B cell (primary cell): Measurements from ENCODE around the gene YY1. TPM values are rescaled to one million over a fixed set of nuclear protein-coding genes. Genes with fewer than 3 reads are reported as not detected.

Source experiments
- ATAC-seq: fragments of 200-7000 bp; cut with Tn5 transposase; one replicate; pipeline ENCODE4 v1.10.0; 2021; ENCODE audit warnings: low read depth, mild to moderate bottlenecking, moderate number of reproducible peaks, moderate library complexity
- CTCF ChIA-PET: fragments of 350-600 bp; sonication (Branson Sonifier 250); formaldehyde crosslinking; loops from one replicate; lab custom pipeline; 2021; ENCODE audit warnings: antibody characterized with exemption, inconsistent platforms; lab: Charles Lee
- POLR2A ChIA-PET: fragments of 350-600 bp; sonication (Branson Sonifier 250); formaldehyde crosslinking; loops from one replicate; lab custom pipeline; 2021; ENCODE audit warnings: antibody characterized with exemption; lab: Charles Lee
- DNase-seq: peaks from one replicate; pipeline ENCODE4 v3.0.0; 2013
- H2AFZ ChIP-seq: 2 replicates; pipeline ENCODE4 v1.6.1; 2012; ENCODE audit warnings: mild to moderate bottlenecking, low read depth, low read length; ENCODE audit not compliant: insufficient read depth, poor library complexity, severe bottlenecking
- H3K27ac ChIP-seq, 2 donors: 1 replicate in 1 of 2; 2 replicates in 1 of 2; pipeline ENCODE4 v1.5.1; 2012 to 2013; ENCODE audit warnings: low read length in 2 of 2, mild to moderate bottlenecking in 2 of 2, moderate library complexity in 1 of 2
- H3K27me3 ChIP-seq, 4 experiments: fragments of 200-600 bp in 1 of 4; sonication (generic) in 1 of 4; replicated peaks in 1 of 4; 1 replicate in 2 of 4; 2 replicates in 2 of 4; pipeline versions ENCODE4 v1.6.1 to v1.7.0; 2013 to 2016; ENCODE audit warnings: low read length in 3 of 4, mild to moderate bottlenecking in 2 of 4, mixed read lengths in 1 of 4, moderate library complexity in 1 of 4; ENCODE audit not compliant: insufficient read depth in 4 of 4, control insufficient read depth in 3 of 4; ENCODE audit errors: control extremely low read depth in 1 of 4
- H3K36me3 ChIP-seq, 2 experiments: replicated peaks in 1 of 2; 1 replicate in 1 of 2; 2 replicates in 1 of 2; pipeline versions ENCODE4 v1.6.1 to v1.7.1; 2013; ENCODE audit warnings: low read length in 1 of 2; ENCODE audit not compliant: insufficient read depth in 2 of 2, control insufficient read depth in 1 of 2; ENCODE audit errors: control extremely low read depth in 1 of 2, extremely low read depth in 1 of 2
- H3K4me1 ChIP-seq, 2 donors: fragments of 200-600 bp in 1 of 2; sonication (generic) in 1 of 2; 1 replicate in 1 of 2; 2 replicates in 1 of 2; pipeline versions ENCODE4 v1.5.1 to v1.6.1; 2013 to 2017; ENCODE audit warnings: low read length in 2 of 2; ENCODE audit not compliant: control insufficient read depth in 2 of 2, insufficient read depth in 2 of 2
- H3K4me2 ChIP-seq: replicated peaks from 2 replicates; pipeline ENCODE3; 2012; ENCODE audit warnings: mild to moderate bottlenecking, low read depth, low read length; ENCODE audit not compliant: poor library complexity, severe bottlenecking
- H3K4me3 ChIP-seq, 5 experiments: fragments of 200-600 bp in 1 of 5; sonication (generic) in 1 of 5; 1 replicate in 3 of 5; 2 replicates in 2 of 5; pipeline versions ENCODE4 v1.5.1 to v1.7.0; 2011 to 2016; ENCODE audit warnings: low read length in 4 of 5, mild to moderate bottlenecking in 4 of 5, low read depth in 2 of 5, control low read depth in 1 of 5, moderate library complexity in 1 of 5; ENCODE audit not compliant: insufficient read depth in 1 of 5; ENCODE audit errors: control extremely low read depth in 1 of 5, extremely low read depth in 1 of 5
- H3K79me2 ChIP-seq: fragments of 200-600 bp; sonication (generic); one replicate; pipeline ENCODE4 v1.6.0; 2016; ENCODE audit warnings: low read length; ENCODE audit not compliant: control insufficient read depth, insufficient read depth
- H3K9ac ChIP-seq: fragments of 200-600 bp; sonication (generic); 2 replicates; pipeline ENCODE4 v1.6.1; 2017; ENCODE audit warnings: mild to moderate bottlenecking, low read length, moderate library complexity
- H3K9me3 ChIP-seq, 3 donors: one replicate each; pipeline versions ENCODE4 v1.6.1 to v1.7.1; 2013; ENCODE audit warnings: low read length in 2 of 3; ENCODE audit not compliant: control insufficient read depth in 2 of 3, insufficient read depth in 1 of 3; ENCODE audit errors: control extremely low read depth in 1 of 3
- H4K20me1 ChIP-seq: 2 replicates; pipeline ENCODE4 v1.6.0; 2012; ENCODE audit warnings: mild to moderate bottlenecking, low read length; ENCODE audit not compliant: insufficient read depth, control insufficient read depth, poor library complexity, severe bottlenecking
- H3K27ac Mint-ChIP-seq: one replicate; pipeline ENCODE4 v1.8.0; 2021; ENCODE audit warnings: mixed read lengths
- H3K27me3 Mint-ChIP-seq: one replicate; pipeline ENCODE4 v1.8.0; 2021; ENCODE audit warnings: mixed read lengths
- H3K4me1 Mint-ChIP-seq: one replicate; pipeline ENCODE4 v1.8.0; 2021; ENCODE audit warnings: mixed read lengths
- H3K4me3 Mint-ChIP-seq: one replicate; pipeline ENCODE4 v1.8.0; 2021; ENCODE audit warnings: mixed read lengths
- H3K9me3 Mint-ChIP-seq: one replicate; pipeline ENCODE4 v1.8.0; 2022; ENCODE audit warnings: mixed read lengths; ENCODE audit not compliant: insufficient read depth
- CTCF ChIP-seq: fragments of 200-600 bp; IDR thresholded peaks from one replicate; pipeline ENCODE4 v1.8.0; 2022; ENCODE audit warnings: antibody characterized with exemption, mild to moderate bottlenecking
- EZH2 ChIP-seq: IDR thresholded peaks from 2 replicates; pipeline ENCODE4 v1.6.1; 2012; ENCODE audit warnings: borderline replicate concordance, low read depth, mild to moderate bottlenecking, moderate library complexity, low read length; ENCODE audit not compliant: insufficient read depth, poor library complexity, severe bottlenecking
- WGBS: methylation state at CpG from one replicate; pipeline ENCODE4 v1.1.5; 2013; ENCODE audit warnings: missing lambda C conversion rate; ENCODE audit not compliant: insufficient coverage; 5-methylcytosine and 5-hydroxymethylcytosine counted together
- intact Hi-C: fragments of 100-400 bp; cut with micrococcal nuclease; formaldehyde crosslinking; loops from one replicate; pipeline ENCODE4 v1.10.0; 2022
- polyA plus RNA-seq: library from polyadenylated mRNA; depleted of rRNA; stranded (reverse); fragments of >200 nt; gene quantifications from 2 replicates; pipeline ENCODE4 v1.2.3, GENCODE V29; 2012
- total RNA-seq, 2 donors: library from RNA; stranded (reverse); fragments of 120-200 nt in 1 of 2; gene quantifications; 1 replicate in 1 of 2; 2 replicates in 1 of 2; pipeline versions ENCODE4 v1.2.3 to v1.2.4, GENCODE V29; 2013 to 2022

The YY1 gene
- total and polyA plus RNA-seq, 2 donors (not counting 1 experiment from before 2014, with no cell fraction given): 24.0 to 91.4 TPM

DNA sequence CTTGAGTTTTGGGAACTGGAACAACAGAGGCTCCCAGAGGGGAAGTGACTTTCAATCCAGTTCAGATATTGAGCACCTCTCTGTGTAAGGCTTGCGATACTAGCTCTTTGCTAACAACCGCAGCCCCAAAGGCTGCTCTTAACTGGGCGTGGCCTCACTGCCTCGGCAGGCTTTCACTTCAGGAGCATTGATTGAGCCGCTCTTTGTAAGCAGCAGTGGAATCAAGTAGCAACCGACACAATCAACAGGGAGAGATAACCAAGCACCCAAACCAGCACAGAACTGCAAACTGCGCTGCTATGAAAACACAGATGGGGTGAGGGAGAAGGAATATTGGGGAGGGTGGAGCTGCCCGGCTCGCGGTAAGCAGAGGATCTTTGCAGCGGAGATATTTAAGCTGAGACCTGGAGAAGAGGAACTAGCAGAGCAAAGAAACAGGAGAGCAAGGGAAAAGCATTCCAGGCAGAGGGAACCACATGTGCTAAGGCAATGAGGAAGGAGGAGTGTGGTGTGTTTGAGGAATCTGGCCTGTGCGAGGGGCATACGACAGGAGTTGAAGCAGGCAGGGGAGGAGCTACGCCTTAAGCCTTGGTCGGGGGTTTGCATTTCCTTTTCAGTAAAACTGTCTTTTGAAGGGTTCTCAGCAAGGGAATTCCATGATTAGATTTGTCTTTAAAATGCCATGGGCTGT lies 17.3 kb upstream of the YY1 start:
- Mint-ChIP-seq H3K27ac (no peak overlapping the region), H3K9me3 (no peaks in the 10 kb centered on the region), H3K27me3 (no peaks in the 10 kb centered on the region), H3K4me3 (no peak overlapping the region), H3K4me1 (peaks cover 19% of the 10 kb centered on the region)
- peak overlapping the region; percentile 89 for H3K4me2 ChIP-seq
- peaks cover 37% of the 10 kb centered on the region for H3K79me2 ChIP-seq
- peak overlapping the region; percentile 91 for H2AFZ ChIP-seq
- DNase-seq (peak; percentile 73), ATAC-seq (peak; percentile 98)
- H3K4me3 ChIP-seq: peak overlapping the region; percentile 64 to 92 (median 78)
- TF ChIP-seq EZH2 (no peak), CTCF (no peak)
- CTCF ChIA-PET: interaction anchor here (0.5 to 4.7 kb wide), 7 partner anchors 9 to 172 kb away, joined by 3 to 31 read pairs (median 5); no protein-coding TSS in a partner anchor
- 0% methylated on average over 14 of the region's 15 CpGs for WGBS
- peaks cover 28 to 38% of the 10 kb centered on the region in 2 donors for H3K4me1 ChIP-seq
- POLR2A ChIA-PET: interaction anchor here (0.6 to 1.7 kb wide), 5 partner anchors 15 to 157 kb away, joined by 3 to 8 read pairs (median 3); partner anchors contain the start of gene EVL
- H3K9me3 ChIP-seq: no peaks in the 10 kb centered on the region
- peak overlapping the region; percentile 72 for H3K9ac ChIP-seq
- no peaks in the 10 kb centered on the region for H3K27me3 ChIP-seq
- peak overlapping the region; percentile 59 to 65 for H3K27ac ChIP-seq
- intact Hi-C loops: loop anchor here (1.0 kb wide), 1 partner anchor 16 kb away; no protein-coding TSS in a partner anchor
- no peaks in the 10 kb centered on the region for H4K20me1 ChIP-seq
- no peaks in the 10 kb centered on the region for H3K36me3 ChIP-seq
